RPMI8226 (cell line): ENCODE data around the gene SPOP.

Experiments
- DNase-seq: peaks from one replicate; pipeline ENCODE4 v3.0.0-alpha.2; 2015

Gene SPOP

DNA sequence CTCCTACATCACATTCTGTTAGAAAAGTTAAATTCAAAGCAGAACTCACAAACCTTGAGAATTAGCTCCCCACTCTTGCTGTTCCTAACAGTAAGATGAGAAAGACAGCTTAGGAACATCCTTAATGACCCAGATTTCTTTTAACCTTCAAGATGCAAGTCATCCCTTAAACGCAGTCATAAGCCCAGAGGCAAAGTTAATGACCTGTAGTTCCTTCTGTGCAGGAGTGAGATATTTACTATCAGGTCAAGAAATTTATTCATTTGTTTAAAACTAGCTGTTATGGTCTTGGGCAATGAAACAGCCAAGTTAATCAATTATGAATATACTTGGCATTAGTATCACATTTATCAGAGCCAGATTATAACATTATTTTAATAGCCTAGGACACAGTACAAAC, 65.2 kb downstream of the SPOP start:
- DNase-seq, result no peak

DNA sequence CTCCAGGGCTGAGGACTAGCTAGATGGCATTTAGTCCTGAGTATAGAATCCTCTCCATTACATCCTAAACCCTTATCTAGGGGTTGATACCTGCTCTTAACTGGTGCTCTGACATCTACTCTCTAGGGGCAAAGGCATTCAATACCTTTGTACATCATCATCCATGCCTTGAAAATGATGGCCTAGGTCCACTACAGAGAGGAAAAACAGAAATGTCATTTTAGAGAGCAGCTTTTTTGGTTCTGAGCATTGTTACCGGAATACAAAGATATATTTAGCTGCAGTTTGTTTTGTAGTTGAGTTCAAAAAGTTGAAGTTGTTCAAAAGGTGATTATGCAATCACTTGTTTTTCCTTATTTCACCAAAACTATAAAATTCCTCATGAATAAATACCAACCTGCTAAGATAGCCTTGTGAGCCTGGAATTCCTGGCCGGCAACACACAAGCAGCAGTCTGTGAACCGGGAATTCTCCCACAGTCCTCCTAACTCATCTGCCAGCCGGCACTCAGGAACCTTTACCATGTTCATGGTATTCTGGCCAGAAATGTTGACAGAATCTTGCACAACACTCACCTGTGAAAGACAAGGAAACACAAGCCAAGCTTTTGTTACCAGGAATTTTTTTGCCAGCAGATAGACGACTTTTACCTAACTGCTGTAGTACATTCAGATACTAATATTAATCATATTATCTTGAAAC, 66.9 kb downstream of the SPOP start:
- no peak for DNase-seq

DNA sequence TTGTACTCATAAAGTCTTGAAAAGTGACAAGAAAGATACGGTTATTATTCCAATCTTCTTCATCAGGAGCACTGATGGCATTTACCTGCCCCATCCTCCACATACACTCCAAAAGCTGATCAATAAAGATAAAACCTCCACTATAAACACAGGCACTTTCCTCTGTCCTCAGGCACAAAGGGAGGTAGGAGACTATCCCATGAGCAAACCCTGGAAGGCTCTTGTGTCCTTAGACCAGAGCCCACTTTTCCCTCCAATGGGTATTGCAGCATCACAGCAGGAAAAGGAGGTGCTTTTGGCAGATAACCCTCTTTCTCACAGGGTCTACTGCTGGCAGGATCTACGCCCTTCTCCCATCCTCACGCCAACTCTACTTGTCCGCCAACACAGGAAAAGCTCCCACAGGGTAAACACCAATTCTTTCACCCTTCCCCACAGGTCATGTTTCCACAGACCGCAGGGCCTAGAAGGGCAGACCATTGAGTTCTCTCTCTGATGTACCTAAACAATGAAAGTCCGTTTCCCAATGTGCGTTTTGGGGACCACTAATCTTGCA, 73.5 kb downstream of the SPOP start:
- no peak for DNase-seq

DNA sequence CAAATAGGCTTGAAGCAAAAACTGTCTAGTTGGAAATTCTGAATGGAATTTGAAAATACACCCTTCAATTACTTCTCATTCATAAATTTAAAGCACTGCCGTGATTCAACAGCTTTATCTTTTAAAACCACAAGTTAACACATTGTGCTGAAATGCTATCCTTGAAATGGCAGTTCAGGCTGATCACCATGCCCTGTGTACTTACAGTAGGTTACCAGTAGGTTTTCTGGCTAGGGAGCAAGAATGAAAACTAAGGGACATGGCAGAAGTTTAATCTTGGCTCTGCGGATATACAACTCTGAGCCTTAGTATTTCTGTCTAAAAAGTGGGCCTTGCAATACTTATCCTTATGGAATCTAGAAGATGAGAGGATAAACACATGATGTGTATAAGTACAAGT, 74.2 kb downstream of the SPOP start:
- DNase-seq, result no peak

DNA sequence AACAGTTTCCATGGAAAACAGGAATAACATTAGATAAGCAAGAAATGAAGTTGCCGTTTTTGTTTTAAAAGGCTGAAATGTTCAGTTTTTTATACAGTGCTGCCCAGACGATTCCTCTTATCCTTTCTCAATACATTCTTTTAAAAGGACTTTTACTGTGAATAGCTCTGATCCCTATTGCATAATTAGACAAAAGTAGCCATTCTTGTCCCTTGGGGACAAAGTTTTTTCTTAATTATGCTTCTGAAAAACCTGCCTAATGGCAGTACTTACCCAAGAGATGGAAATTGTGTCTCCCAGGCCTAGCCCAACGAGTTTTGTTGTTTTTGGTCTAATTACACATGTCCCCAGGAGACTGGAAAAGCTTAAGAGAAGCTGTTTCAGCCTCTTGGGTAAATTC, 74.7 kb downstream of the SPOP start:
- DNase-seq, result no peak

DNA sequence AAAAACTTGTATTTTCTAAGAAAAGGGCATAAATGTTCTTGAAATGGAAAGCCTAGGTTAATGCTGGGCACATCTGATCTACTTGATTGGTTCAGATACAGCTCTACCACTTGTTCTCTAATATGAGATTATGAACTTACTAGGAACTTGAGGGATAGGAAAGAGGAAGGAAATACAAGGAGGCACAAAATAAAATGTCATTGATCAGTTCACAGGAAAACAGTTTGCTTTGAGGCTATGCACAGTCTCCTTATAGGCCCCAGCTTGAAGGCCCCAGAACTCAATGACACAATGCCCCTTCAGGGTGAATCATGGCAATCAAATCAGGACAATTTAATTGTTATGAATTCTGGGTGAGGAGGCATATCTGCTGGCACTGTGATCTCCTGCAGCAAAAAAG, 75.1 kb downstream of the SPOP start:
- no peak for DNase-seq

DNA sequence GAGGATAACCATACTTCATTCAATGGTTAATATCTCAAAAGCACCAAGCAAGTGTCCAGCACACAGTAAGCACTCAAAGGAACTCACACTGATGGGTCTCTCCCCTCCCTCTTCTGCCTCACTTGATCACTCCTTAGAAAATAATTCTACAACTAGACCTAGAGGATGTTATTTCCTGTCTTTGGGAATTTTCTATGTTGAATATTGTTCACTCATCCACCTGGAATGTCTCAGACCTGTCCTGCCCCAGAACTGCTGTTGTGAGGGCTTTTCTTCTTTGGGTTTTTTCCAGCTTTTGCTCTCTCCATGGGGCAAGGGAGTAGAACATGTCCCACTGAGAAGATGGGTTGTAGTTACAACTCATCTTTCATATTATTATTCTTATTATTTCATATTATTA, 76.9 kb downstream of the SPOP start:
- no peak for DNase-seq

DNA sequence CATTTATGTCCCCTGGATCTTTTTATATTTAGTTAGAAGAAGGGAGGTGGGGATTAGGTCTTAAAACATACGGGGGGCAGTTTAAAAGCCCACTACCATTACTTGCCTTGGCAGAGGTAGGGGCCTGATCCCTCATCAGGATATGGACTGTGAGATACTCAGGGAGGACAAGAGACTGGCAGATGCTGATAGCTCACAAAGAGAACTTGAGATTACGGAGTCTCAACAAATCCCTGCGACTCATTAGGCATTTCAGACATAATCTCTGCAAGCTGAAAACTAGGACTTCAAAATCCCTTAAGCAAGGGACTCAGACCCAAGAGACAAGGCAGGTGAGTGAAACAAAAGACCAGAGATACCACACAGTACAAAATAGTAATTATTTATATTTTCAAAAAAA, 79.0 kb downstream of the SPOP start:
- DNase-seq, result no peak

DNA sequence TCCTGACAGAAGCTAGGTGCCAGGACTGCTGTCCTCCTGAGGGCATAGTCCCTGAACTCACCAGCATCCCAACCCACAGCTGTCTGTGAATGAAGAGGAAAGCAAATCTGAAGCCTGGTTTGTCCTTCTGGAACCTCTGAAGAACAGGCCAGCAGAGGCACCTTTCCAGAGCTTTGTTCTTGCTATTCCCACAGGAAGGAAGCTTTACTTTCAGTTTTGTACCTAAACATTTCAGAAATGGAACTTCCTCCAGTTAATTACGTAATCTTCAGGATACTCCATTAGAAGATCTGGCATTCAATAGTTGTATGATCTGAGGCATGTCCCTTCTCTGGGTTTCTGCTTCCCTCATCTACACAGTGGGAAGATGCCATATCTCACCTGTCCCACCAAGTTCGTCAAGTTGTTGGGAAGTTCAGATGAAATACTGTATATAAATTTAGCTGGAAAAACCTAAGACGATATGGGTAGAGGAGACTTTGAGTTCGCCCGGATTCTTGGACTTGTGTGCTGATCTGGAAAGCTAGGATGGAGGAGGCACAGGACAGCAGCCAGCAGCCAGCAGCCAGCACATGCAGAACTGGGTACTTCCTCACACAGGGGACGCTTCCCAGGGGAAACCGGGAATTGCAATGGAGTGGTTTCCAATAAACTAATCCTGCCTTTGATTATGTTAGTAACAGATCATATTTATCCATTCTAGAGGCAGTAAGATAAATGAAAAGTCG, 79.8 kb downstream of the SPOP start:
- no peak for DNase-seq

DNA sequence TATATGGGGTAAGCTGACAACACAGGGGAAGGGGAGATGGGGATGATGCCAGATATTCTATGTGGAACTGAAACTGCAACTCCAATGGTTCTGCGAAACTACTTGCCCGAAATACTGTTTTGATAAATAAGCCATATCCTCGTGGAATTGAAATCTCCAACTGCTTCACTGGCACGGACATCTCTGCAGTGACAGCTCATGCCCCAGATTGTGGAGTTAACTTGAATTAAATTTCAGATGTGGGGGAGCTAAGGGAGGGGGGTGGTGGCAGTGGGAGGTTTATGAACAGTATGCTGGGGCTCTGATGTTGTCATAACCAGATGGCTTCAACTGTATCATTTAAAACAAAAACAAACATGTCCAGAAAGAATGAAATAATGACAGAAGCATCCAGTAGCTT, 80.5 kb downstream of the SPOP start:
- no peak for DNase-seq

DNA sequence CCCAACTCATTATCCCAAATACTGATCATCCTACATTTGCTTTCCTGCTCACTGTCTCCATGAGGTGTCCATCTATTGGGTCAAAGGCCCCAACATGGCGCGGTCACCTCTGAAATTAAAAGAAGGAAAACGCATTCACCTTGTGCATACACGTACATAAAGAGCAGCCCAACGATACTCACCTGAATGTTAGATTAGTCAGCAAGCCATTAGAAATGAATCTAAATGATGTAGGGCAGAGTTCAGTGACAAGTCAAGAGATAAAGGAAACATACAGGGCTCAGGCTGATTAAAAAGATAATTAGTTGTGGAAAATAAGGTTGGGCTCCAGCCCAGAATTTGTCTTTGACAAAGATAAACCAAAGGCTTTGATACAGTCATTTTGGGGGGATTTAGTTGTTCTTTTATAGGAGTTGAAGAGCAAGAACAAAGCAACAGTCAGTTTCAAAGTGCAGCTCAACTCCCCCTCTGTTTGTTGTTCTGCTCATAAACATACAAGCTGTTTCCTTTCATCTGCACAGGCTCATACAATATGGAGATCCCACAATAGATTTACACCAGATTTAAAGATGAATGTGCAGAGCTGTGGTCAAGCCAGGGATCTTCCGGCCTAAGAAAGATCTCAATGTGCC, 81.2 kb downstream of the SPOP start:
- DNase-seq, result no peak

DNA sequence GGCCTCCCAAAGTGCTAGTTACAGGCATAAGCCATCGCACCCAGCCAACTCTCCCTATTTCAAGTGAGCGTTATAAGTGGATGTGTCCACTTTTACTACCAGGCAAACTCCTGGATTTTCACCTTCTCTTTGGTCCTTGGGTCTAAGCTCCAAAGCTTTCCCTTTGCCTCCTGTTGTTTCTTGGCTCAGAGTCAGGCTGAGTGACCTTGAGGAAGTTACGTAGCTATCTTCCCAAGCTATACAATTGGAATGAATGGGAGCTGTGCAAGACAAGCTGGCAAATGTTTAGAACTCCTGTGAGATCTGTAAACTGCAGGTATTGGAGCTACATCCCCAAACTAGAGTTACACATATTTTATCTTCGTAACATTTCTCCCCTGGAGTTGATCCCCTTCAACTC, 81.9 kb downstream of the SPOP start:
- DNase-seq, result no peak

DNA sequence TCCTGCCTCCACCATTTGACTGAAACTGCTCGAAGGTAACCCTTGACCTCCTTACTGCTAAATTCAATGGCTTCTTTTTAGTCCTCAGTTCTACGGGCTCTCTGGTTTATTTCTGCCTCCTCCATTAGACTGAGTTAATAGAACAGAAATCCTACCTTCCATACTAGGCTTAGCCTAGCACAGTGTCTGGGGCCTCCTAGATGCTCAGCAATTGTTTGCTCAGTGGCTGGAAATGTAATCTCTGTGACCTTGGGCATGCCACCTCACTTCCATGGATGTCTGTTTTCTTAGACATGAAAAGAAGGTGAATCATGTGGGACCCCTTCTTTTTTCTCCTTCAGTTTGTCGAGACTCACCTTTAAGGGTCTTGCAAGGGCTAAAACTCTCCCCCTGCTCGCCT, 82.6 kb downstream of the SPOP start:
- DNase-seq, result no peak

DNA sequence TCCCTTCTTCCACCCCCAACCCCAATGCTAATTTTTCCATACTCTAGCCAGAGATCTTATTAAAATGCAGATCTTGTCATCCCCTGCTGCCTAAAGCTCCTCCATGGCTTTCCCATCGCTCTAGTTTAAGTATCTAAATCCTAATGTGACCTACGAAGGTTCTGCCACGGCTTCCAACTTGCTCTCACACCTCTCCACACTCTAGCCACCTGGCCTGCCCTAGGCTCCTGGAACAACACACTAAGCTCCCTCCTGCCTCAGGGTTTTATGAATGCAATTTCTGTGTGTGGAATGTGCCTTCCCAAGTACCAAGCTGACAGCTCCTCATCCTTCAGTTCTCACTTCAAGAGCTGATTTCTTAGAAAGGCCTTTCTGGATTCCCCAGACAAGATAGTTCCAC, 85.6 kb downstream of the SPOP start:
- no peak for DNase-seq

DNA sequence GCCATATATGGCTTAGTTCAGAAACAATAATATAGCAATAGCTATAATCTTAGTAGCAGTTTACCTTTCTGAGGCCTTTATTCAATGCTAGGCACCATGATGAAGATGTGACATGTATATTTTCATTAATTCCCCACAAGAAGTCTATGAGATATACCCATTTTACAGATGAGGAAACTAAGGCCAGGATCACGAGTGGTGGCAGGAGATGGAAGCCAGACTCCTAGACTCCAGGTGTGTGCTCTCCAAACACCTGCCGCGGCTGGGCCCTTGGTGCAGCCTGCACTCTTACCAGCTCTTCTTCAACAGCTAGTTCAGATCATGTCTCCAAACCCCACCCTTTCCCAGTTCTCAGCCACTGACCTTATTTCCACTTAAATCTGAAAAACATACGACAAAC, 87.0 kb downstream of the SPOP start:
- DNase-seq, result no peak

DNA sequence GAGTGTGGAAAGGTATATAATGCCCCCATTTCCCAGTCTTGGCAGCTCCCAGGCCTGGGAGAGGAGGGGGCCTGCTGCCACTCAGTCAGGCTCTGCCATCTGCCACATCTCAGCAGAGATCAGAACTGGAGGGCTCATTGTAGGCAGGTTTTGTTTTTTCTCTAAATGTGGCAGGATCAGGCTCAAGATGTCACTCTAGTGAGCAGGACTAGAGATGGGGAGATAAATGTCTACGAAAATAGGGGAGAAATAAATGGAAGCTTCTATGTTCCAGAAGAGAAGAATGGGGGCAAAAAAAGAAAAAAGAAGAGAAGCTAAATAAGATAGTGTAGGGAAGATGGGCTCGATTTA, 88.3 kb downstream of the SPOP start:
- no peak for DNase-seq

DNA sequence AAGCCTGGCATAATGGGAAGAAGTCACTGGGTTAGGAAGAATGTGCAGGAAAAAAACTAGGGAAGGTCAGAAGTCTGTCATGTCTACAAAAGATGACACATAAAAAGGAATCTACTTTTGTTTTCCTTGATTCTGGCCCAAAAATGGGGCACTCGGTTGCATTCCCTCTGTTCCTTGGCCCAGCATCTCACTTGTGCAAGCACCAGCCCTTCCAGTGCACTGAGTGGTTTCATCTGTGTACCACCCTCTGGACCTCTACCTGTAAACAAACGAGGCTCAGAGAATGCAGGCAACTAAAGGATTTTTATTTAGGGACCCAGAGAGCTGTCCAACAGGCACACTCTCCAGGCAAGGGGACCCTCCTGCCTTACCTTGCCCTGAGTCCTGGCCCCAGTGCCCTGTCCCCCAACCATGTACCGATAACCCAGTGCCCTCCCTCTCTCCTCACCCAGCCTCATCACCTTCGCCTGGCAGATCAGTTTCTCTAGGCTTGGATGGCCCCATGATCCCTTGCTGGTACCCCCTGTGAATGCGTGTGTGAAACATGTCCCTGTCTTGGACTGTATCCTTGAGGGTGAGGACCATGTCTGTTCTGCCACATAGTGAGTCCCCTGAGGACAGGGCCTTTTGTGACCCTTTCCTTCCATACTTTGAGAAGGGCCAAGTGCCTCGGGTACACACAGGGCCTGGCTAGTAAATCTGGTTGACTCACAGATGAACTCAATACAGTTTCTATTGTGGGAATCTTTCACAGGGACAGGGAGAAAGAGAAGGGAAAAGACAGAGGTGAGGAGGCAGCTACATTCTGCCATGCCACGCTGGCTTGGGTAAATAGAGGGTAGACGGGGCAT, 88.9 kb downstream of the SPOP start:
- no peak for DNase-seq

DNA sequence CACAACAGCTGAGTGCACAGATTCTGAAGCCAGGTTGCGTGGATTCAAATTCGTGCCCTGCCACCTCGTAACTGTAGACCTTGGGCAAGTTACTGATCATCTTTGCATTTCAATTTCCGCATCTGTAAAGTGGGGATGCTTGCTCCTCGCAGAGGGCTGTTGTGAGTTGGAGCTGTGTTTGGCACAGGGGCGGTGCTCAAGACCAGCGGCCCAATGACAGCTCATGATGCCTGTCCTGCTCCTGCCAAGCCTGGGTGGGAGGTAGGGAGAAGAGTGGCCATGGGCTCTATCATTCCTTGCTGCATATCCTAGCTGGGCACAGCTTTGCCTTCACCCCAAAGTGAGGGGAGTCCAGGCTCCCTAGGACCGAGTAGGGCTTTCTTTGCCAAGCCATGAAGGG, 89.6 kb downstream of the SPOP start:
- no peak for DNase-seq

DNA sequence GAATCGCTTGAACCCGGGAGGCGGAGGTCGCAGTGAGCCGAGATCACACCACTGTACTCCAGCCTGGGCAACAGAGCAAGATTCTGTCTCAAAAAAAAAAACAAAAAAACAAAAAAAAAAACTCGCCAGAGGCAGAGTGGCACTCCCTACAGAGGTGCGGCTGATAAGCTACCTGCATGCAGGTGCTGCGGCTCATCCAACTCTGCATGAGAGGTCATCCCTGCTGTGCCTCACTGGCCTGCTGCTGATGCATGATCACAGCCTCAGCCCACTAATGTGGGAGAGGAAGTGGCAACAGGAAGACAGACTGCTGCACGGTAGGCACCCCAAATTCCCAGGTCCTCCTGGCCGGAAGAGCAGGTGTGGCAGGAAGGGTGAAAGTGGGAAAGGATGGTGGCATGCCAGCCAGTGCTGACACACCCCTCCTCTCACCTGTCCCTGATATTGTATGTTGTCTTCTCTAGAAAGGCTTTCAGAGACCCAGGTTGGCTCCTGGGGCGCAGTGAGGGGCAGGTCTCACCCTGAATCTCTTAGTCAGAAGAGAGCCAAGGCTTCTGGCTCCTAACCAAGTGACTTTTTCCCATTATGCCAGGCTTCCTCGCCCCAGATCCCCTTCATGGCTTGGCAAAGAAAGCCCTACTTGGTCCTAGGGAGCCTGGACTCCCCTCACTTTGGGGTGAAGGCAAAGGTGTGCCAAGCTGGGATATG, 90.4 kb downstream of the SPOP start:
- DNase-seq, result no peak

DNA sequence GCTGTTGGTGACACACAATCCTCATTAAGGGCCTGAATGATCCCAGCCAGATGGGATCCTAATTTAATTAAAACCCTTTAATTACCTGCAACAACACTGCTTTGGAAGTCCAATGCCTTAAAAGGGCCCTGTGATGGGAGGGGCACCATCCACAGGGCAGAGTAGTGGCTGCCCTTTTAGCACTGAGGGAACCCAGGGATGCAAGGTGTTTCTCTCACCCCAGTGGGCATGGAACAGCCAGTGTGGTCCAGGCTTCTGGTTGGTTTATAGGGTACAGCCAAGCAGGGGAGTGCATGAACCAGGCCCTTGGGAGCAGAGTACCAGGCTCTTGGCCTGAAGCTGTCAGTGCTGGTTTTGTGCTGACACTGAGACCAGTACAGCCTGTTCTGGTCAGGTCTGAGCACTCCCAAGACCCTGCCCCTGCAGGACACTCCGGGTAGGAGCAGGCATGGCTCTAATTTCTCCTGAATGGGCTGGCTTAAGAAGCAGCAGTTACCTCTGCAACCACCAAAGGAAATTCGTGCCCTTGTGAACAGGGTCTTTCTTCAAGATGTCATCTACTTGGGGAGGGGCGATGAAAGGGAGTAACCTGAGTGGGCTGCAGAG, 92.4 kb downstream of the SPOP start:
- no peak for DNase-seq

DNA sequence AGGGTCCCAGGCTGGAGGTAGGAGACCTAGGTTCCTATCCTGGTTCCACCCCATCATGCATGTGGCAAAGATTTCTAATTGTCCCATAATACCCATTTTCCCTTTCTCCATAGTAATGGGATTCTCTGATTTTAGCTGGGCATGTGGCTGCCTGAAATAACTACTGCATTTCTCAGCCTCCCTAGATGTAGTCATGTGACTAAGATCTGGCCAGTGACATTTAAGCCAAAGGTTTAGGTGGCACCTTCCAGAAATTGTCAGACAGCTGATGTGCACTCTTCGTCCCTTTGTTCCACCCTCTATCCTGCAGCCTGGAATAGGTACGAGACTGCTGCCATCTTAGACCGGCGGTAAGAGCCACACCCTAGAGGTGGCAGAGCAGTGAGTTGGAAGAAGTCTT, 94.0 kb downstream of the SPOP start:
- DNase-seq, result no peak

DNA sequence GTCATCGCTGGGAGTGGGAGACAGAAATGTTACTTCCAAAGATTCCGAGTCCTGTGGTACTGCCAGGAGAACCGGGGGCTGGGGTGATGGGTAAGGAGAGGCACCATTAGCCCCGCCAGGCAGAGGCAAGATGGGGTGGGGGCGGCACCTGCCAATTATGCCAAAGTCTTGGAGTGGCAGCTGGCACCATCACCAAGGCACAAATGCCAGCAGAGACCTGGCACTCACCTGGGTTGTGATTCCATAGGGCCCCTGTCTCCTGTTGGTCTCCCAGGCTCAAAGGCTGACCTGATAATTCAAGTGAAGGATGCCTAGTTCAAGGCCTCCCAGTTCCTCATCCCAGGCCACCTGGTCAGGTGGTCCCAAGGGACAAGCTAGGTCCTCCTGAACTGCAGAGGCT, 94.7 kb downstream of the SPOP start:
- no peak for DNase-seq
